Liver (tissue), 3 donors: ENCODE results near the gene SLC27A3.

Experiments
- CTCF ChIP-seq: fragments of 150-350 bp; IDR thresholded peaks from 2 replicates; pipeline ENCODE4 v1.5.1; 2017; ENCODE audit warnings: improper control_type of control experiment, low read depth, low read length; ENCODE audit not compliant: missing input control
- EGR1 ChIP-seq, 2 donors: IDR thresholded peaks; 2 replicates each; pipeline ENCODE4 v1.6.1; 2016 to 2018; ENCODE audit warnings: antibody characterized with exemption in 2 of 2, low read depth in 2 of 2
- FOXA1 ChIP-seq: IDR thresholded peaks from 2 replicates; pipeline ENCODE4 v1.6.1; 2016; ENCODE audit warnings: antibody characterized with exemption
- GABPA ChIP-seq, 2 donors: IDR thresholded peaks in 1 of 2; conservative IDR thresholded peaks in 1 of 2; 2 replicates each; pipeline ENCODE4 v1.6.1; 2016; ENCODE audit warnings: antibody characterized with exemption in 2 of 2, mild to moderate bottlenecking in 1 of 2, moderate library complexity in 1 of 2
- JUND ChIP-seq, 2 donors: IDR thresholded peaks; 2 replicates each; pipeline ENCODE4 v1.6.1; 2016; ENCODE audit warnings: antibody characterized with exemption in 2 of 2
- MAX ChIP-seq: IDR thresholded peaks from 2 replicates; pipeline ENCODE4 v1.6.1; 2016; ENCODE audit warnings: antibody characterized with exemption
- NR2F2 ChIP-seq: IDR thresholded peaks from 2 replicates; pipeline ENCODE4 v1.6.1; 2016; ENCODE audit warnings: antibody characterized with exemption
- RAD21 ChIP-seq, 2 donors: IDR thresholded peaks; 2 replicates each; pipeline ENCODE4 v1.6.1; 2016; ENCODE audit warnings: antibody characterized with exemption in 2 of 2, mild to moderate bottlenecking in 2 of 2
- REST ChIP-seq: IDR thresholded peaks from 2 replicates; pipeline ENCODE4 v1.6.1; 2016; ENCODE audit warnings: antibody characterized with exemption, mild to moderate bottlenecking
- TAF1 ChIP-seq: conservative IDR thresholded peaks from 2 replicates; pipeline ENCODE4 v1.6.1; 2016; ENCODE audit warnings: antibody characterized with exemption, mild to moderate bottlenecking
- YY1 ChIP-seq: IDR thresholded peaks from 2 replicates; pipeline ENCODE4 v1.6.1; 2016; ENCODE audit warnings: antibody characterized with exemption, mild to moderate bottlenecking
- donor health status: healthy.
- donor health status: healthy.

GRCh38 chr1:153770797-153771196 is 4.4 kb upstream of the SLC27A3 start:
- TF ChIP-seq TAF1 (no peak), FOXA1 (no peak), CTCF (no peak), REST (no peak), GABPA (IDR thresholded peaks at IDR 0.05 in 1 of 2, conservative IDR thresholded peaks at IDR 0.05 in 1 of 2) (no peak), JUND (IDR thresholded peaks at IDR 0.05) (no peak), EGR1 (IDR thresholded peaks at IDR 0.05; ENCODE audit: low read depth in 2 of 2) (no peak), RAD21 (IDR thresholded peaks at IDR 0.05) (no peak), YY1 (no peak), MAX (no peak), NR2F2 (no peak)
